Neuronal stem cell (in vitro differentiated cells): Measurements from ENCODE around the gene PCNX1.

Source experiments
- DNase-seq: peaks from one replicate; pipeline ENCODE4 v3.0.0-alpha.2; 2013; ENCODE audit warnings: low spot score
- H2AFZ ChIP-seq: one replicate; pipeline ENCODE4 v1.6.1; 2013; ENCODE audit warnings: mild to moderate bottlenecking, low read length, inconsistent platforms
- H2AK5ac ChIP-seq: 2 replicates; pipeline ENCODE4 v1.6.1; 2013; ENCODE audit warnings: low read depth, mild to moderate bottlenecking, inconsistent platforms, low read length, moderate library complexity, mixed read lengths
- H2BK120ac ChIP-seq: 2 replicates; pipeline ENCODE4 v1.6.1; 2013; ENCODE audit warnings: low read depth, mild to moderate bottlenecking, inconsistent platforms, low read length, moderate library complexity, mixed read lengths
- H2BK12ac ChIP-seq: one replicate; pipeline ENCODE4 v1.6.1; 2013; ENCODE audit warnings: low read length, inconsistent platforms
- H2BK15ac ChIP-seq: 2 replicates; pipeline ENCODE4 v1.6.1; 2013; ENCODE audit warnings: mild to moderate bottlenecking, low read length, inconsistent platforms, mixed read lengths
- H2BK5ac ChIP-seq: one replicate; pipeline ENCODE4 v1.6.1; 2013; ENCODE audit warnings: inconsistent platforms, mild to moderate bottlenecking, low read length, moderate library complexity
- H3K14ac ChIP-seq: one replicate; pipeline ENCODE4 v1.6.1; 2013; ENCODE audit warnings: low read length, inconsistent platforms
- H3K18ac ChIP-seq: 2 replicates; pipeline ENCODE4 v1.6.1; 2013; ENCODE audit warnings: low read length, inconsistent platforms
- H3K23ac ChIP-seq: 2 replicates; pipeline ENCODE4 v1.6.1; 2013; ENCODE audit warnings: low read depth, mild to moderate bottlenecking, mixed read lengths, low read length, inconsistent platforms; ENCODE audit not compliant: poor library complexity
- H3K27ac ChIP-seq: replicated peaks from 3 replicates; pipeline ENCODE4 v1.5.1; 2013; ENCODE audit warnings: low read length, inconsistent platforms
- H3K27me3 ChIP-seq, 3 experiments: 2 replicates each; pipeline ENCODE4 v1.6.1; 2013; ENCODE audit warnings: low read length in 3 of 3, mild to moderate bottlenecking in 2 of 3, inconsistent platforms in 1 of 3, low read depth in 1 of 3, mixed read lengths in 1 of 3, moderate library complexity in 1 of 3; ENCODE audit not compliant: control insufficient read depth in 3 of 3, insufficient read depth in 3 of 3
- H3K36me3 ChIP-seq, 2 donors: replicated peaks in 1 of 2; 2 replicates each; pipeline ENCODE4 v1.6.1; 2013; ENCODE audit warnings: low read length in 2 of 2; ENCODE audit not compliant: control insufficient read depth in 2 of 2, insufficient read depth in 2 of 2
- H3K4ac ChIP-seq: 2 replicates; pipeline ENCODE4 v1.6.1; 2013; ENCODE audit warnings: inconsistent platforms, mild to moderate bottlenecking, low read length, moderate library complexity
- H3K4me1 ChIP-seq, 2 donors: 1 replicate in 1 of 2; 2 replicates in 1 of 2; pipeline ENCODE4 v1.6.1; 2013; ENCODE audit warnings: low read length in 2 of 2, low read depth in 1 of 2; ENCODE audit not compliant: control insufficient read depth in 2 of 2, insufficient read depth in 1 of 2
- H3K4me2 ChIP-seq: one replicate; pipeline ENCODE4 v1.6.1; 2013; ENCODE audit warnings: mild to moderate bottlenecking, low read length, inconsistent platforms; ENCODE audit not compliant: insufficient read depth, poor library complexity, severe bottlenecking
- H3K4me3 ChIP-seq, 2 donors: 2 replicates each; pipeline ENCODE4 v1.5.1; 2013; ENCODE audit warnings: low read length in 2 of 2, mild to moderate bottlenecking in 2 of 2, inconsistent platforms in 1 of 2, moderate library complexity in 1 of 2
- H3K79me1 ChIP-seq: one replicate; pipeline ENCODE4 v1.6.1; 2013; ENCODE audit warnings: low read depth, mild to moderate bottlenecking, inconsistent platforms, low read length, moderate library complexity
- H3K9ac ChIP-seq: one replicate; pipeline ENCODE4 v1.6.1; 2013; ENCODE audit warnings: mild to moderate bottlenecking, low read depth, low read length, inconsistent platforms; ENCODE audit not compliant: poor library complexity
- H3K9me3 ChIP-seq, 2 donors: replicated peaks in 1 of 2; 2 replicates each; pipeline versions ENCODE3 to v1.6.1; 2013; ENCODE audit warnings: low read length in 2 of 2, mild to moderate bottlenecking in 2 of 2, inconsistent platforms in 1 of 2, low read depth in 1 of 2, mixed read lengths in 1 of 2, moderate library complexity in 1 of 2; ENCODE audit not compliant: control insufficient read depth in 2 of 2, insufficient read depth in 1 of 2
- H4K8ac ChIP-seq: one replicate; pipeline ENCODE4 v1.6.1; 2013; ENCODE audit warnings: low read depth, mild to moderate bottlenecking, inconsistent platforms, low read length, moderate library complexity
- H4K91ac ChIP-seq: one replicate; pipeline ENCODE4 v1.6.1; 2013; ENCODE audit warnings: low read length, low read depth, mild to moderate bottlenecking, inconsistent platforms; ENCODE audit not compliant: poor library complexity
- WGBS, 2 donors: extraction: QIAGEN DNeasy Blood & Tissue Kit; methylation state at CpG; one replicate each; pipeline ENCODE4 v1.1.7; 2013; ENCODE audit warnings: missing lambda C conversion rate in 2 of 2, mixed read lengths in 1 of 2; ENCODE audit not compliant: insufficient read length in 2 of 2, insufficient replicate concordance in 1 of 2; ENCODE audit errors: extremely low coverage in 2 of 2; 5-methylcytosine and 5-hydroxymethylcytosine counted together

PCNX1 gene

GRCh38 chr14:70886421-70887206 lies 20.6 kb upstream of the PCNX1 start:
- peaks cover 0 to 3% (median 0%) of the 10 kb centered on the region in 3 experiments for H3K27me3 ChIP-seq
- no peak overlapping the region for H4K8ac ChIP-seq
- no peak overlapping the region for H3K27ac ChIP-seq
- no CpG with 5 or more reads among the region's 5 CpGs for WGBS, 2 donors
- H3K4me3 ChIP-seq = no peak overlapping the region
- no peak overlapping the region for H2BK120ac ChIP-seq
- no peak overlapping the region for H3K4me2 ChIP-seq
- H3K36me3 ChIP-seq = no peaks in the 10 kb centered on the region
- H3K9ac ChIP-seq = no peak overlapping the region
- no peak for DNase-seq
- H2AK5ac ChIP-seq = no peak overlapping the region
- H3K4ac ChIP-seq = no peak overlapping the region
- no peak overlapping the region for H4K91ac ChIP-seq
- peak overlapping the region; percentile 61 for H2AFZ ChIP-seq
- H2BK5ac ChIP-seq = no peak overlapping the region
- H3K14ac ChIP-seq = no peak overlapping the region
- H3K4me1 ChIP-seq = peaks cover 0 to 20% of the 10 kb centered on the region in 2 donors
- H3K9me3 ChIP-seq = no peaks in the 10 kb centered on the region
- no peak overlapping the region for H3K18ac ChIP-seq
- no peak overlapping the region for H3K23ac ChIP-seq
- no peak overlapping the region for H2BK12ac ChIP-seq
- H2BK15ac ChIP-seq = no peak overlapping the region
- H3K79me1 ChIP-seq = no peaks in the 10 kb centered on the region

GRCh38 chr14:70887207-70887681 lies 20.0 kb upstream of the PCNX1 start:
- Histone ChIP-seq H2BK5ac (no peak overlapping the region), H3K4me3 (no peak overlapping the region)
- no CpG with 5 or more reads among the region's 3 CpGs for WGBS, 2 donors

GRCh38 chr14:70887737-70888499 lies 19.3 kb upstream of the PCNX1 start:
- H2AFZ ChIP-seq = peak overlapping the region; percentile 13
- no peaks in the 10 kb centered on the region for H3K9me3 ChIP-seq
- no peak overlapping the region for H4K91ac ChIP-seq
- no peak overlapping the region for H3K4me2 ChIP-seq
- no peaks in the 10 kb centered on the region for H3K36me3 ChIP-seq
- H4K8ac ChIP-seq = no peak overlapping the region
- peaks cover 0 to 20% of the 10 kb centered on the region in 2 donors for H3K4me1 ChIP-seq
- H3K27ac ChIP-seq = no peak overlapping the region
- H3K4ac ChIP-seq = no peak overlapping the region
- no peaks in the 10 kb centered on the region for H3K79me1 ChIP-seq
- no peak overlapping the region for H2BK120ac ChIP-seq
- H2BK15ac ChIP-seq = no peak overlapping the region
- DNase-seq = no peak
- H2BK12ac ChIP-seq = no peak overlapping the region
- H3K23ac ChIP-seq = no peak overlapping the region
- H3K14ac ChIP-seq = no peak overlapping the region
- no peak overlapping the region for H3K9ac ChIP-seq
- no peak overlapping the region for H2AK5ac ChIP-seq
- no CpG with 5 or more reads among the region's 3 CpGs for WGBS, 2 donors
- no peak overlapping the region for H3K18ac ChIP-seq
- no peak overlapping the region for H2BK5ac ChIP-seq
- H3K4me3 ChIP-seq = no peak overlapping the region
- H3K27me3 ChIP-seq = no peaks in the 10 kb centered on the region

More at GRCh38 chr14:70887207-70887681, 20.0 kb upstream of the PCNX1 start:
- Histone ChIP-seq H2BK120ac (no peak overlapping the region), H3K14ac (no peak overlapping the region), H3K27me3 (no peaks in the 10 kb centered on the region), H3K4me2 (no peak overlapping the region), H3K18ac (no peak overlapping the region), H3K4me1 (peaks cover 0 to 20% of the 10 kb centered on the region in 2 donors), H4K8ac (no peak overlapping the region), H2BK15ac (no peak overlapping the region), H3K27ac (no peak overlapping the region), H3K9ac (no peak overlapping the region), H4K91ac (no peak overlapping the region), H3K36me3 (no peaks in the 10 kb centered on the region), H3K4ac (no peak overlapping the region), H3K79me1 (no peaks in the 10 kb centered on the region), H3K23ac (no peak overlapping the region), H3K9me3 (no peaks in the 10 kb centered on the region), H2AFZ (peak overlapping the region; percentile 13), H2BK12ac (no peak overlapping the region), H2AK5ac (no peak overlapping the region)
- no peak for DNase-seq

- no peak for DNase-seq
- Histone ChIP-seq H3K18ac (no peak overlapping the region), H2BK120ac (no peak overlapping the region), H2BK5ac (no peak overlapping the region), H3K14ac (no peak overlapping the region), H3K4me1 (peaks cover 0 to 20% of the 10 kb centered on the region in 2 donors), H3K9me3 (no peaks in the 10 kb centered on the region), H3K27ac (no peak overlapping the region), H3K79me1 (no peaks in the 10 kb centered on the region), H3K23ac (no peak overlapping the region), H3K27me3 (no peaks in the 10 kb centered on the region), H4K91ac (no peak overlapping the region), H3K4ac (no peak overlapping the region), H2BK15ac (no peak overlapping the region), H4K8ac (no peak overlapping the region), H3K4me3 (no peak overlapping the region), H3K4me2 (no peak overlapping the region), H2AK5ac (no peak overlapping the region), H2AFZ (no peak overlapping the region), H2BK12ac (no peak overlapping the region), H3K36me3 (no peaks in the 10 kb centered on the region), H3K9ac (no peak overlapping the region)
- WGBS, 2 donors = no CpG with 5 or more reads among the region's 1 CpG
These were observed 18.5 kb upstream of the PCNX1 start for GRCh38 chr14:70888681-70889175.
